ENCODE measurements around the gene CORO7. TPM values are rescaled to one million over a fixed set of nuclear protein-coding genes. Genes with fewer than 3 reads are reported as not detected.

The CORO7 gene
- total RNA-seq, 1 donor from 2014 or later, result 122 TPM

DNA sequence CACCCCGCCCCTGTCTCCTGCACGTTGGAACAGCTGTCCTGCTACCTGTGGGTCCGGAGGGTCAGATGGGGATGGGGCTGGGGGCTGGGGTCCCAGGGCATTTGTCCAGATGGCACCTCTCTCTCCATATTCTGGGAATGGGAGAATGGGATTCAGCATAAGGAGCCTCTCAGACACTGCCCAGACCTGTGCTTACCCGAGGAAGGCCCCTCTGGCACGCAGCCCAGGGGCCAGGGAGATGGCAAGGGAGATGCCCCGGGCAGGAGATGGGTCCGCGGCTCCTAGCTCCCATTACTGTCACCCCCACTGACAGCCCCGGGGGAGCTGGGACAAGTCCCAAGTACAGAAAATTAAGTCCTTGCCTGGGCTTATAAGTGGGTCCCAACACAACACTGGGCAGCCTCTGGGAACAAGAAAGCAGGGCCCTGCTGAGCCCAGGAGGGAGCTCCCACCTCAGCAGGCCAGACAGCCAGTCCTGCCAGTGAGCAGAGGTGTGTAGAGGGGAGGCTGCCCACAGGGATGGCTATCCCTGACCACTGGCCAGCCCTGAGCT lies 43.0 kb downstream of the CORO7 start:
- peak; percentile 56 for DNase-seq (ENCODE audit: low read depth)

DNA sequence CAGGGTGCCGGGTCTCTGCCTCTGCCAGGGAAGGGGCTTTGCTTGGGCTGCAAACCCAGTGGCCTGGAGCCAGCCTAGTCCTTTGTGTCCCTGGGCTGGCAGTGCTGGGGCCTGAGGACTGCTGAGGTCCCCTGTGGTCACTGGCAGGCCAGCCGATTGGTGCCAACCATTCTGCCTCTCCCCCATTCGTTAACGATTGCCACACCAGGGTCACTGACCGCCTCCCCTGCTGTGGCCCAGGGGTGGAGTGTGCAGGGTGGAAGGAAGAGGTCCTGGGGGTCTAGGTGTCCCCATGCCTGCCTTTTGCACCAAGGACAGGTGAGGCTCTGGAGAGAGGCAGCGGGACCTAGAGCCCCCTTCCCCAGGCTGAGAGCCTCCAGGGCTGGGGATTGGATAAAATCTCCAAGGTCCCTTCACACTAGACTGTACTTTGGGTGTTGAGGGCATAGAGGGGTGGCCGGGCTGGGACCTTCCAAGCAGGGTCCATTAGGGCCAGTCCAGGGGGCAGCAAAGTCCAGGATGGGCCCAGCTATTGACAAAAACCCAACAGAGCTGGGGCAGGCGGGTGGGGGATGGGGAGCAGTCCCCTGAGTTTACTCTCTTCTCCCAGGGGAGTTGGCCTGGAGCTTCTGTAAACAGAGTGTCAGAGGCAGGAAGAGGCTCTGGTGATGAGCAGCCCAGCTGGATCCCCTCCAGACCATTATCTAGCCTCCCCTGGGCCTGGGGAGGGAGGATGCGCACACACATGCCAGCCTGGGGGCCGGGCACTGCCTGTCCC lies 43.6 kb downstream of the CORO7 start:
- DNase-seq (ENCODE audit: low read depth), result peak; percentile 82

GRCh38 chr16:4372001-4372577 lies 44.3 kb downstream of the CORO7 start:
- peak; percentile 51 for DNase-seq (ENCODE audit: low read depth)

- peak; percentile 78 for DNase-seq (ENCODE audit: low read depth)
Observed at GRCh38 chr16:4371357-4372000, 44.9 kb downstream of the CORO7 start, which contains the start of gene VASN. VASN (plus strand) TSS chr16:4371848; CDS start chr16:4380878, 9,030 bp downstream.

- peak; percentile 75 for DNase-seq (ENCODE audit: low read depth)
Observed at GRCh38 chr16:4370570-4371356, 45.6 kb downstream of the CORO7 start.

DNA sequence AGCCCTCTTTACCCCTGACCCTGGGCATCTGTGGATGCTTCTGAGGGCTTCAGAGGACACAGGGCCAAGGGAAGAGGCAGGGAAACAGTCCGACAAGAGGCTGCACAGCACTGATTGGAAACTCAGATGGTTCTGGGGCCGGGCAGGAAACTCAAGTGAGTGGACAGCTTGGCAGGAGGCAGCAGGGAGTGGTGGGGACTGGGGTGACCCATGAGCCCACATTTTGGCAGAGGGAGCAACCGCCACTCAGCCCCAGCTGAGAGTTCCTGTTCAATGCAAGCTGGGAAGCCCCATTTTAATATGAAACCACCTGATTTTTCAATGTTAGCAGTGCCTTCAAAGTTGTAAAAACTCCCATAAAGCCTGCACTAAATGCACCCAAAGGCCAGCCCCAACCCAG lies 46.2 kb downstream of the CORO7 start:
- no peak for DNase-seq (ENCODE audit: low read depth)

DNA sequence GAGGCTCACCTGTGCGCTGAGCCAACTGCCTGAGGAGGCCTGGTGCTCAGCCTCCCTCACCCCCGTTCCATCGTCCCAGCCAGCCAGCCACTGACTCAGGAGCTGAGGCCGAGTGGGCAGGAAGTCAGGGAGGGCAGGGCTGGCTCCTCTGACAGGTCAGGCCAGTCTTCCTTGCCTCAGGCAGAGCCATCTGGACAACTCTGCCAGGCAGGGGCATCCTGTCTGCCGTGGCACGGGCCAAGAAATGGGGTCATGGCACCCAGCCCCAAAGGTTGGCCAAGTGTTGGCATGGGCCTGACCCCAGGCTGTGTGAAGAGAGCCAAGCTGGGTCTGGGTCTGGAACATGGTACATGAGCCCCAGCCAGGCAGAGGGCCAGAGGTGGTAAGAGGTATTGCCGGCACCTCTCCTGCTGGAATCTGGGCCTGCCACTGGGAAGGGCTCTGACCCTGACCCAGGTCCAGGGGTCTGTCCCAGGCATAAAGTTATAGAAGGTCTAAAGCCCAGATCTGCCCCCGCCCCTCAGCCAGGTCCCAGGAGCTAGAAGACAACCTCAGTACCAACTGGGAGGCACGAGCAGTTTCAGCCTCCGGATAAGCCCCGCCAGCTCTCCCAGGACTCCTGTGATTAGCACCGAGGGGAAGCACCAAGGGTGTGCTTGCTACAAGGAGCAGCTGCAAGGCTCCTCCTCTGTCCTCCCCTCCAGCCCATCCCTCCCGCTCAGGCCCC lies 47.2 kb downstream of the CORO7 start:
- DNase-seq (ENCODE audit: low read depth), result no peak

DNA sequence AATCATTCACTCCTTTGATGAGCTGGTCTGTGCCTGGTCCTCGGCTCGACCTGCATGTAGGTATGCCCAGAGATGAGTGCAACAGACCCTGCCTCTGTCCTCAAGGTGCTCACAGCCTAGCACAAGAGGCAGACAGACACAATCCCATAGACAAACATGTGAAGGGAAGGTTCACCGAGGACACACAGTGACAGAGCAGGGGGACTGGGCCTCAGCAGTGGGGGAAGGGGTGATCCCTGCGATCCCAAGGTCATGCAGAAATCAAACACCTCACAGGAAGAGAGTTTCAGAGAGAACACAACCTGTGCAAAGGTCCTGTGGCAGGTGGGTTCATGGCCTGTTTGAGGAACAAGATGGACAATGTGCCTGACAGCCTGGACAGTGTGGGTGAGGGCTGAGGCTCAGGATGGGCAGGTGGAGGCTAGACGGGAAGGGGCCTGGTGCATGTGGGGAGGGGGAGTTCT lies 49.0 kb downstream of the CORO7 start:
- no peak for DNase-seq (ENCODE audit: low read depth)

GRCh38 chr16:4366016-4366415 lies 50.4 kb downstream of the CORO7 start:
- DNase-seq (ENCODE audit: low read depth), result no peak

DNA sequence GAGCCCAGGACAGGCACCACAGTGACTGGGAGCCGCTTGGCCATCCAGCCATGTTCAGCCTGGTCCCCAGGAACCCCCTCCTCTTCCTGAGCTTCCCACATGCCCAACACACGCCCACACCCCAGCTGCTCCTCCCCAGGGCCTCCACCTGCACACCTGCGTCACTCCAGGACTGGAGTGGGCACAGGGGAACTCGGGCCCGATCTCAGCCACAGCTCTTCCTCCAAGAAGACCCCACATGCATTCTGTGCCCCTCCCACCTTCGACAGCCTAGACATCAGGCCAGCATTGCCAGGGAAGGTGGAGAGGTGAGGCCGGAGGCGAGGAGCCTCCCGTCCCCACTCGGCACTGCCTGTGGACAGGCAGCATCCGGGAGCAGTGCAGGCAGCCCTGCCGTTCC lies 50.8 kb downstream of the CORO7 start:
- DNase-seq (ENCODE audit: low read depth), result no peak

GRCh38 chr16:4365014-4365406 lies 51.4 kb downstream of the CORO7 start:
- no peak for DNase-seq (ENCODE audit: low read depth)

DNA sequence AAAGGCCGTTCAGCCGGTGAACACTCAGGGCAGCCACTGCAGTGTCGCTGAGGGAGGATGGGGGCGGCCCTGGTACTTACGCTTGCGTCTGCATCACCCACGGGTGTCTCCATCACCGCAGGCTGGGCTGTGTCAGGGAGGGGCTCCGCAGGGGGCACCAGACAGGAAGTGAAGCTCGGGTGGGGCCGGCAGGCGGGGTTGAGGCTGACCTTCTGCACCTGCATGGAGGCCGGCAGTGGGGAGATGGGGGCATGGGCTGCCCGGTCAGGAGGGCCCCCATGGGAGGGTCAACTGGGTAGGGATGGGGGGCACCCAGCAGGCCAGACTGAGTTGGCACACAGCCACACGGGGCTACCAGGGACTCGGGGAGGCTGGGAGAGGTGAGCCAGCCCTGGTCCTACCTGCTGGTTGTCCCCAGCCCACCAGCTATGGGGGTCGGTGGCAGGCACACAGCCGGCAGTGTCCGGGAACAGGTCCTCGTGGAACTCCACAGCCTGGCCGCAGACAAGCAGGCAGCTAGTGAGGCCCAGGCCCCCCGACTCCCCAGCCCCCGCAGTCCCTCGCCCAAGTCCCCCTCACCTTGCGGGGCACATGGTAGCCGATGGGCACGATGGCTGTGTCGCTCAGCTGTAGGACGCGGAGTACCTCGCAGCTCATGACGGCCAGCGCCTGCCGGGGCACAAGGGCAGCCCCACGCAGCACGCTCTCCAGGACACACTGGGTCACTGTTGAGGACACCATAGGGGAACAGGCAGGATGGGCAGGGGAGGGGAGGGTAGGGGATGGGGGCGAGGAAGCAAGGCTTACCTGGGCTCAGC lies 52.0 kb downstream of the CORO7 start:
- no peak for DNase-seq (ENCODE audit: low read depth)

DNA sequence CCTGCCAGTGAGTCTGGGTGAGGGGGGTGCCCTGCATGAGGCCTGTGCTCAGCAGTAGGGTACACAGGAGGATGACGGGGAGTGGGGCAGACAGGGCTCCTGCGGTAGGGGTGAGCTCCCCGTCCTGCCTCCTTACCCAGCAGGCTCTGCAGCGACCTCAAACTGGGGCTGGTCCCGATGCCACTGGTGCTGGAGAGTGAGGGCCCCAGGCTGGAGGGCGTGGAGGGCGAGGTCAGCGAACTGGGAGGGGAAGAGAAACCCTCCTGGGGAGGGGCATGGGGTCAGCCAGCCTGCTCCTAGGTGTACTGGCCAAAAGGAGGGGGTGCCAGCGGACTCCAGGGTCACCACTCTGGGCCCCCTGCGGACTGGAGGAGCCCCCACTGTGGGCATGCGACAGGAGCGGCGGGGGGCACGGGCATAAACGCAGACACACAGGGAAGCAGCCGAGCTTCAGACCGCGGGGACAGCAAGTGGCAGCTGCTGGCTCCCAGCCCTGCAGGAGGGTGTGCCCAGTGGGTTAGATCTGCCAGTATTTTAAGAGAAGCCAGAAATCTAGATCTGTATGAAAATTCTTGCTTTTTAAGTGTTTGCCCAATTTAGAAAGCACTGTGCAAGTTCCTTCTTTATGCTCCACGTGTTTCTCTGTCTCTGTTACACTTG lies 53.8 kb downstream of the CORO7 start:
- no peak for DNase-seq (ENCODE audit: low read depth)

DNA sequence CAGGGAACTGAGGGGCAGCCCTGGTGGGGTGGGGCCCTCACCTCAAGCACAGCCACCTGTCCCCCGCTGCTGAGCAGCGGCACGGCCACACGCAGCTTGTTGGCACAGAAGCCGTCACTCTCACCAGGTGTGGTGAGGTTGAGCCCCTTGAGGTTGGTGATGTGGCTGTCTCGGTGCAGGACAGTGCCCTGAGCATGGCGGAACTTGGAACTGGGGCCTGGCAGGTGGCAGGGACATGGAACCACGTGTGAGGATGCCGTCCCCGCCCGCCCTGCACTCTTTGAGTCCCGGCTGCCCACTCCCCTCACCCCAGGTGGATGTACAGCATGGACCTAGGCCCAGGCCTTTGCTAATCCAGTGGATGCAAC lies 54.5 kb downstream of the CORO7 start:
- no peak for DNase-seq (ENCODE audit: low read depth)

DNA sequence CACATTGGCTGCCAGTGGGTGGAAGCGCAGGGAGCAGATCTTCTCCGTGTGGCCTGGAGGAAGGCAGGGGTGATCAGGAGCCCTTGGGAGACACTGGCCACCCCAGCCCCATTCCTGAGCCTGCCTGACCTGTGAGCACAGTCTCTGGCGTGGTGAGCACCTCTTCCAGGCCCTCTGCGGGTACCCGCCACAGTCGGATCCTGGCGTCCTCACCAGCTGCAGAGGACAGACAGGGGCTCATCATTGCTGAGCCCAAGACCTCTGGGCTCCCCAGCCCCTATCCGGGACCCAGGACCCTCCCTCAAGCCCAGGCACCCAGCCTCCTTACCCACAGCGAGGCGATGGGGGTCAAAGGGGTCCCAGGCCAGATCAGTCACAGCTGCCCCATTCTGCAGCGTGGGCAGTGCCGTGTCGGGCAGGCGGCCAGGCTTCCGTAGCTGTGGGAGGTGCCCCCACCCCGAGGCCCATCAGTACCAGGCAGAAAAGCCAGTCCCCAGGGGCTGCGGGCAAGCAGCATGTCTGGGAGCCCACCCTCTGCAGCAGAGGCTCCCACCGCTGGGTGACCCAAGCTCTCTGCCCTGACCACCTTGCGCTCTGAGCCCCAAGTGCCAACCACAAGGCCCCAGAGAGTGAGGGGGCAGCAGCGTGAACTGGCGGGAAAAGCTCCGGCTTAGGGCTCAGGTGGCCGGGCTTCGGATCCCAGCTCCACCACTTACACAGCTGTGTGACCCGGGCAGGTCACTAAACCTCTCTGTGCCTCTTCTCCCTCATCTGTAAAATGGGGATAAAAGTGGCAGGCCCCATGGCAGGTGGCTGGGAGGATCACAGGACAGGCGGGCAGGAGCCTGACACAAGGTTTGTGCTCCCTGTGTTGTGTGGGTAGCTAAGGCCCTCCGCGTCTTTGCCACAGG lies 55.1 kb downstream of the CORO7 start:
- DNase-seq (ENCODE audit: low read depth), result no peak

- no peak for DNase-seq (ENCODE audit: low read depth)
Observed at GRCh38 chr16:4360538-4361021, 55.8 kb downstream of the CORO7 start.

DNA sequence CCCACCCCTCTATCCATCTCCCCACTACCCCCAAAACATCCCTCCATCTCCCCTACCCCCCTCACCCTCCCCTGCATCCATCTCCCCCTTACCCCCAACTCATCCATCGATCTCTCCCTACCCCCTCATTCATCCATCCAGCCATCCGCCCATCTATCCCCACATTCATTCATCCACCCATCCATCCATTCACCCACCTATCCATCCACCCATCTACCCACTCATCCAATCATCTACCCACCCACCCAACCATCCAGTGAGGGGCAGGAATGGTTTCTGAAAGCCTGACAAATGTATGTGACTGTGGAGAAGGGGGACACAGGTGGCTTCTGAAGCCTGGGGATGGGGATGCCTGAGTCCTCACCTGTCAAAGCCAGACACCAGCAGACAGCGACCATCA lies 56.5 kb downstream of the CORO7 start:
- no peak for DNase-seq (ENCODE audit: low read depth)

Measured in myocyte (in vitro differentiated cells).